Subcutaneous adipose tissue (tissue), 4 donors: ENCODE data around the gene CATSPERD. TPM values are rescaled to one million over a fixed set of nuclear protein-coding genes. Genes with fewer than 3 reads are reported as not detected.

Source experiments
- CTCF ChIP-seq: fragments of 450-650 bp; IDR thresholded peaks from one replicate; pipeline ENCODE4 v1.5.1; 2016; ENCODE audit warnings: low read depth, mild to moderate bottlenecking, control low read depth, antibody characterized with exemption, moderate library complexity
- total RNA-seq, 4 donors: library from RNA; depleted of rRNA; stranded (reverse); fragments of >200 nt; gene quantifications; one replicate each; pipeline ENCODE4 v1.1.0, GENCODE V29; 2016

CATSPERD gene
- total RNA-seq, 4 donors from 2014 or later: not detected

- no peak for TF ChIP-seq CTCF
Measured at GRCh38 chr19:5707576-5708575, 12.6 kb upstream of the CATSPERD start.

DNA sequence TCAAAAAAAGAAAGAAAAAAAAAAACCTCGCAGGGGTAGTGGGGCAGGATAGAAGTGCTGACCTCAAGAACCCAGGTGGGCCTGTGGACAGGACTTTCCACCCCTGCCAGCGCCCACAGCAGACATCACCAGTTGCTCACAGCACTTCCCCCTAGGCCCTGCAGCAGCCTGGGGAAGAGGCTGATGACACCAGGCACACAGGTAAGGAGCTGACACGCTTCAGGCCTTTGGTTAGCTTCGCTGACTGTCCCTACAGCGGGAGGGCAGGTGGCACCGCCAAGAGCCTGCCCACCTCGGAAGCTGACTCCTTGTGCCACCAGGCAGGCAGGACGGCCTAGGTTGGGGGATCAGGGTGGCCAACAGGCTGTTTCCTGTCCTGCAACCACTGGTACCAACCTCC is 9.4 kb upstream of the CATSPERD start:
- no peak for TF ChIP-seq CTCF

DNA sequence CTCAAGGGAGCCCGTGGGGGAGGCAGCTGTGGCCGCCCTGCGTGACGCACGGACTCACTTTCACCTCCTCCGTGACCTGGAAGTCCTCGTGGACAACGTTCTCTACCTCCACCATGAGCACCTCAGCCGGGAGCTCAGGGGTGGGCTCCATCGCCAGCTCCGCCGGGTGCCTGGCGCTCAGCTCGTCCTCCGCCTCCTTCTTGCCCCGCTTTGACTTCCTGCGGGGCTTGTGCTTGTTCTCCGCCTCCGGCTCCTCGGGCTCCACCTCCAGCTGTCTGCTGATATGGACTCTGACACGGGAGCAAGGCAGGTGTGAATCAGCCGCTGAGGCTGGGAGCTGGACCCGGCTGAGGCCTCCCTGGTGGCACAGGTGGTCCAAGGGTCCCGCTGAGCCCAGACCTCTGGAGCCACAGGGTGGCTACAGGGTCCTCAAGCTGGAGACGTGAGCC is 8.7 kb upstream of the CATSPERD start:
- no peak for TF ChIP-seq CTCF

DNA sequence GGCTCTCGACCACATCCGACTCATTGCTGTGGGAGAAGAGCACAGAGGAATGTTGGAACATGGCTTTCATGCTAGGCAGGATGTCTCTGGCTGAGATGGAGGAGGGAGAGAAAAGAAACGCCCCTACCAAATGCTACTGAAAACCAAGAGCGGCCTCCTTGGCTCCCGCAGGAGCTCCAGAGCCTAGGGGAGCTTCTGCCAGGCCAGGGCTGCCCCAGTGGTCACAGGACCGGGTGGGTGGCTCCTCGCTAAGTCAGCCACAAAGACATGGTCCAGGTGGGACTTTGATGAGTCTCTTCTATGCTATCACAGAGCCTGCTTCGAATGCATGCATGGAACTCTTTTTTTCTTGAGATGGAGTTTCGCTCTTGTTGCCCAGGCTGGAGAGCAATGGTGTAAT is 7.2 kb upstream of the CATSPERD start:
- no peak for TF ChIP-seq CTCF

GRCh38 chr19:5714816-5715215 is 5.6 kb upstream of the CATSPERD start:
- no peak for TF ChIP-seq CTCF

DNA sequence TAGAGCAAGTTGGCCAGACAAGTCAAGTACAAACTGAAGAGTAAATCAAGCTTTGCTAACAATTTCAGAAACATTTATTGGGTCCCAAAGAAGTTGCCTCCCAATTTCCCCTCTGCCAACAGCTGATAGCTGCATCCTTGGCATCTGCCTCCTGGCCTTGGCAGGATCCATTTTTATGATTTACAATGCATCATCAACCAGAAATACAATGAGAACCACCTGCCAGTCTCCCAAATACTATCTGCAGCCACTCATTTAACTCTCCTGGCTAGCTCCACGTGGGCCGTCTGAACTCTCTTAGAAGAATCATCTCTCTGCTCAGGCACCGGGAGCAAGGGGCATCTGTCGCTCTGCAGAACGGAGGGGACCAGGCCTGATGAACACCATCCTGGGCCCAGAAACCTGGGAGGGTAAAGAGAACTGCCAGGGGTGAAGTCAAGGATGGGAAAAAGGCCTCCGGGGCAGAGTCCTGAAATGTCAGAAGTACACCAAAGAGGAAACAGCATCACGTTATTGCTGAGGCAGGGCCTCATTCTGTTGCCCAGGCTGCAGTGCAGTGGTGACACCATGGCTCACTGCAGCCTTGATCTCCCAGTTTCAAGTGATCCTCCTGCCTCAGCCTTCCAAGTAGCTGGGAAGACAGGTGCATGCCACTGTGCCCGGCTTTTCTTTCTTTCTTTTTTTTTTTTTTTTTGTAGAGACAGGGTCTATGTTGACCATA is 3.1 kb upstream of the CATSPERD start:
- TF ChIP-seq CTCF: no peak

DNA sequence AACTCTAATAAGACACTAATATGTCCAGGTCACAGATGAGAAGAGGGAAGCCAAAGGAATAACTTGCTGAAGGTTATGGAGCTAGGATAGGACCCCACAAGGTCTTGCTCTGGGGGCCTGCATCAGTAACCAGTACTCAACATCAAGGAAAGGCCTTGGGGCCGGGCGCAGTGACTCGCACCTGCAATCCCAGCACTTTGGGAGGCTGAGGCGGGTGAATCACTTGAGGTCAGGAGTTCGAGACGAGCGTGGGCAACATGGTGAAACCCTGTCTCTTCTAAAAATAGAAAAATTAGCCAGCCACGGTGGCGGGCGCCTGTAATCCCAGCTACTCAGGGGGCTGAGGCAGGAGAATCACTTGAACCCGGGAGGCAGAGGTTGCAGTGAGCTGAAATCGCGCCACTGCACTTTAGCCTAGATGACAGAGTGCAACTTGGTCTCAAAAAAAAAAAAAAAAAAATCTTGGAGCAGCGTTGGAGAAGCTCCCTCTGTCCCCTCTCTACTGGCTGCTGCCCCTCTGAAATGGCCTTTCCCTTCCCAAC is 2.3 kb upstream of the CATSPERD start:
- TF ChIP-seq CTCF: no peak
